Activated CD8-positive, alpha-beta T cell treated with anti-CD3 and anti-CD28 coated beads for 36 hours (primary cell): Measurements from ENCODE around the gene STAB1. TPM values are rescaled to one million over a fixed set of nuclear protein-coding genes. Genes with fewer than 3 reads are reported as not detected.

ENCODE experiments used
- ATAC-seq: fragments of 200-7000 bp; cut with Tn5 transposase; one replicate; pipeline ENCODE4 v1.10.0; 2021; ENCODE audit warnings: mild to moderate bottlenecking, moderate library complexity
- CTCF ChIA-PET: fragments of 350-600 bp; sonication (Branson Sonifier 250); formaldehyde crosslinking; loops from one replicate; lab custom pipeline; 2021; ENCODE audit warnings: antibody characterized with exemption; lab: Charles Lee
- POLR2A ChIA-PET: fragments of 350-600 bp; sonication (Branson Sonifier 250); formaldehyde crosslinking; loops from one replicate; lab custom pipeline; 2021; ENCODE audit warnings: antibody characterized with exemption; lab: Charles Lee
- DNase-seq: peaks from one replicate; pipeline ENCODE4 v3.0.0-alpha.2; 2020
- H3K27ac Mint-ChIP-seq: one replicate; pipeline ENCODE4 v1.8.0; 2021; ENCODE audit warnings: mild to moderate bottlenecking, mixed read lengths
- H3K27me3 Mint-ChIP-seq: one replicate; pipeline ENCODE4 v1.8.0; 2021; ENCODE audit warnings: mixed read lengths
- H3K36me3 Mint-ChIP-seq: one replicate; pipeline ENCODE4 v1.8.0; 2021; ENCODE audit warnings: low read depth, mixed read lengths
- H3K4me1 Mint-ChIP-seq: one replicate; pipeline ENCODE4 v1.8.0; 2021; ENCODE audit warnings: low read depth, mixed read lengths
- H3K4me3 Mint-ChIP-seq: one replicate; pipeline ENCODE4 v1.8.0; 2021; ENCODE audit warnings: mild to moderate bottlenecking, moderate library complexity, mixed read lengths
- H3K9me3 Mint-ChIP-seq: one replicate; pipeline ENCODE4 v1.8.0; 2021; ENCODE audit warnings: mixed read lengths
- intact Hi-C: fragments of 100-400 bp; cut with micrococcal nuclease; formaldehyde crosslinking; loops from one replicate; pipeline ENCODE4 v1.10.0; 2022
- total RNA-seq, 2 experiments: library from RNA; stranded (reverse); gene quantifications; one replicate each; pipeline ENCODE4 v1.2.3, GENCODE V29; 2021
- TF ChIP-seq, protein P1 (sequence below): fragments of 200-600 bp; IDR thresholded peaks from one replicate; pipeline ENCODE4 v1.8.0; 2022; ENCODE audit warnings: antibody characterized with exemption, mild to moderate bottlenecking

Gene STAB1, protein sequence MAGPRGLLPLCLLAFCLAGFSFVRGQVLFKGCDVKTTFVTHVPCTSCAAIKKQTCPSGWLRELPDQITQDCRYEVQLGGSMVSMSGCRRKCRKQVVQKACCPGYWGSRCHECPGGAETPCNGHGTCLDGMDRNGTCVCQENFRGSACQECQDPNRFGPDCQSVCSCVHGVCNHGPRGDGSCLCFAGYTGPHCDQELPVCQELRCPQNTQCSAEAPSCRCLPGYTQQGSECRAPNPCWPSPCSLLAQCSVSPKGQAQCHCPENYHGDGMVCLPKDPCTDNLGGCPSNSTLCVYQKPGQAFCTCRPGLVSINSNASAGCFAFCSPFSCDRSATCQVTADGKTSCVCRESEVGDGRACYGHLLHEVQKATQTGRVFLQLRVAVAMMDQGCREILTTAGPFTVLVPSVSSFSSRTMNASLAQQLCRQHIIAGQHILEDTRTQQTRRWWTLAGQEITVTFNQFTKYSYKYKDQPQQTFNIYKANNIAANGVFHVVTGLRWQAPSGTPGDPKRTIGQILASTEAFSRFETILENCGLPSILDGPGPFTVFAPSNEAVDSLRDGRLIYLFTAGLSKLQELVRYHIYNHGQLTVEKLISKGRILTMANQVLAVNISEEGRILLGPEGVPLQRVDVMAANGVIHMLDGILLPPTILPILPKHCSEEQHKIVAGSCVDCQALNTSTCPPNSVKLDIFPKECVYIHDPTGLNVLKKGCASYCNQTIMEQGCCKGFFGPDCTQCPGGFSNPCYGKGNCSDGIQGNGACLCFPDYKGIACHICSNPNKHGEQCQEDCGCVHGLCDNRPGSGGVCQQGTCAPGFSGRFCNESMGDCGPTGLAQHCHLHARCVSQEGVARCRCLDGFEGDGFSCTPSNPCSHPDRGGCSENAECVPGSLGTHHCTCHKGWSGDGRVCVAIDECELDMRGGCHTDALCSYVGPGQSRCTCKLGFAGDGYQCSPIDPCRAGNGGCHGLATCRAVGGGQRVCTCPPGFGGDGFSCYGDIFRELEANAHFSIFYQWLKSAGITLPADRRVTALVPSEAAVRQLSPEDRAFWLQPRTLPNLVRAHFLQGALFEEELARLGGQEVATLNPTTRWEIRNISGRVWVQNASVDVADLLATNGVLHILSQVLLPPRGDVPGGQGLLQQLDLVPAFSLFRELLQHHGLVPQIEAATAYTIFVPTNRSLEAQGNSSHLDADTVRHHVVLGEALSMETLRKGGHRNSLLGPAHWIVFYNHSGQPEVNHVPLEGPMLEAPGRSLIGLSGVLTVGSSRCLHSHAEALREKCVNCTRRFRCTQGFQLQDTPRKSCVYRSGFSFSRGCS (N-terminal part only)
- total RNA-seq = under 1 TPM; 0.09 to 0.20 TPM

DNA sequence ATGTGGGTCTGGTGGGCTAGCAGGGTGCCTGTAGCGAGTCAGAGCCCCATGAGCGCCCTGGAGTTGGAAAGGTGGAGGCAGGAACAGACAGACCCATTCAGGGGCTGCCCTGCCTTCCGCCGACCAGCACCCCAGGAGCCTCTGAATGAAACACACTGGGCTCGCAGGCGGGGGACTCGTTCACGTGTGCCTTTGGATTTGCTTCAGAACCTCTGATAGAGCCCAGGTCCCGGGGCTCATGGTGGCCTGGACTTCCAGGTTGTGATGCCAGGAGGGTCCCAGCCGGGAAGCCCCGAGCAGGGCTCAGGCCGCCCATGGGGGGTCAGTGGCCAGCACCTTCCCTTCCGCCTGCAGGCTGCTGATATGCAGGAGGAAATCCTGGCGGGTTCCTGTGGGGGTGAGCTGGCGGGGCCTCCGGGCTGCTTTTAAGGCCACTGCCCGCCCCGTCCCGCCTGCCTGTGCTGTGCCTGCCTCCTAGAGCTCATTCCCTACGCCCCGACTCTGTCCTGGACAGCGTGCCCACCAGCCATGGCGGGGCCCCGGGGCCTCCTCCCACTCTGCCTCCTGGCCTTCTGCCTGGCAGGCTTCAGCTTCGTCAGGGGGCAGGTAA, at the start of gene STAB1:
Gene STAB1, plus strand, starts transcription at position 453 of the 610 bp plus-strand sequence. Its CDS starts 76 bp downstream, at position 529.
- POLR2A ChIA-PET = interaction anchor here (0.7 kb wide), 1 partner anchor 9 kb away, joined by 3 read pairs; no protein-coding TSS in a partner anchor
- no peaks in the 10 kb centered on the region for H3K4me1 Mint-ChIP-seq
- no peaks in the 10 kb centered on the region for H3K27me3 Mint-ChIP-seq
- no peak for DNase-seq
- CTCF ChIA-PET = interaction anchor here (1.1 kb wide), 1 partner anchor 25 kb away, joined by 3 read pairs; no protein-coding TSS in a partner anchor
- H3K9me3 Mint-ChIP-seq = no peaks in the 10 kb centered on the region
- ATAC-seq = no peak
- no peak within 1 kb of the TSS for H3K27ac Mint-ChIP-seq
- TF ChIP-seq, protein P1, sequence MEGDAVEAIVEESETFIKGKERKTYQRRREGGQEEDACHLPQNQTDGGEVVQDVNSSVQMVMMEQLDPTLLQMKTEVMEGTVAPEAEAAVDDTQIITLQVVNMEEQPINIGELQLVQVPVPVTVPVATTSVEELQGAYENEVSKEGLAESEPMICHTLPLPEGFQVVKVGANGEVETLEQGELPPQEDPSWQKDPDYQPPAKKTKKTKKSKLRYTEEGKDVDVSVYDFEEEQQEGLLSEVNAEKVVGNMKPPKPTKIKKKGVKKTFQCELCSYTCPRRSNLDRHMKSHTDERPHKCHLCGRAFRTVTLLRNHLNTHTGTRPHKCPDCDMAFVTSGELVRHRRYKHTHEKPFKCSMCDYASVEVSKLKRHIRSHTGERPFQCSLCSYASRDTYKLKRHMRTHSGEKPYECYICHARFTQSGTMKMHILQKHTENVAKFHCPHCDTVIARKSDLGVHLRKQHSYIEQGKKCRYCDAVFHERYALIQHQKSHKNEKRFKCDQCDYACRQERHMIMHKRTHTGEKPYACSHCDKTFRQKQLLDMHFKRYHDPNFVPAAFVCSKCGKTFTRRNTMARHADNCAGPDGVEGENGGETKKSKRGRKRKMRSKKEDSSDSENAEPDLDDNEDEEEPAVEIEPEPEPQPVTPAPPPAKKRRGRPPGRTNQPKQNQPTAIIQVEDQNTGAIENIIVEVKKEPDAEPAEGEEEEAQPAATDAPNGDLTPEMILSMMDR = no peak
- H3K36me3 Mint-ChIP-seq = peaks cover 8% of the 10 kb centered on the region
- intact Hi-C loops = no loop called here
- no peak within 1 kb of the TSS for H3K4me3 Mint-ChIP-seq

DNA sequence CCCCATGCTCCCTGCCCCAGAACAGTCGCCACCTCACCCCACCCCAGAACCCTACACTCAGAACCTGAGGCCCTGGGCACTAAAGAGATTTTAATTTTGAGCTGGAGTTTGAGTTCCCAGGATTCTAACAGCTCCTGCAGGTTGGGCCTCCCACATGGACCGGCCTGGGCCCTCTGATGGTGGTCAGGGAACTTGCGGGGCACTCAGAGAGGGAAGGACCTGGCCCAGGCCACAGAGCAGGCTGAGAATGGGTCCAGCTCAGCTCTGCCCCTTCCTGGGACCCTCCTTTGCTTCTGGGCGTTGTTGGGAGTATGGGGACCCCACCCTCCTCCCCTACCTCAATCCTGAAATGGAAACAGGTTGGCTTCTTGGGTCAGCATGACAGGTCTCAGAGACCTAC, 49.1 kb upstream of the STAB1 start:
- ChIA-PET CTCF (interaction anchor here (0.6 to 6.8 kb wide), 27 partner anchors 11 to 646 kb away, joined by 3 to 111 read pairs (median 4); partner anchors contain the start of genes ABHD14A, DUSP7, NISCH and TNNC1), POLR2A (interaction anchor here (1.1 to 1.6 kb wide), 3 partner anchors 8 to 18 kb away, joined by 3 to 6 read pairs (median 6); partner anchors contain the start of gene TNNC1)
- Mint-ChIP-seq H3K27me3 (no peaks in the 10 kb centered on the region), H3K9me3 (no peaks in the 10 kb centered on the region), H3K27ac (no peak overlapping the region), H3K36me3 (no peaks in the 10 kb centered on the region), H3K4me1 (peaks cover 4% of the 10 kb centered on the region), H3K4me3 (no peak overlapping the region)
- TF ChIP-seq, protein P1 = no peak
- intact Hi-C loops = loop anchor here (2.0 to 5.0 kb wide), 2 partner anchors 17 to 154 kb away; no protein-coding TSS in a partner anchor
- DNase-seq = no peak
- ATAC-seq = no peak

DNA sequence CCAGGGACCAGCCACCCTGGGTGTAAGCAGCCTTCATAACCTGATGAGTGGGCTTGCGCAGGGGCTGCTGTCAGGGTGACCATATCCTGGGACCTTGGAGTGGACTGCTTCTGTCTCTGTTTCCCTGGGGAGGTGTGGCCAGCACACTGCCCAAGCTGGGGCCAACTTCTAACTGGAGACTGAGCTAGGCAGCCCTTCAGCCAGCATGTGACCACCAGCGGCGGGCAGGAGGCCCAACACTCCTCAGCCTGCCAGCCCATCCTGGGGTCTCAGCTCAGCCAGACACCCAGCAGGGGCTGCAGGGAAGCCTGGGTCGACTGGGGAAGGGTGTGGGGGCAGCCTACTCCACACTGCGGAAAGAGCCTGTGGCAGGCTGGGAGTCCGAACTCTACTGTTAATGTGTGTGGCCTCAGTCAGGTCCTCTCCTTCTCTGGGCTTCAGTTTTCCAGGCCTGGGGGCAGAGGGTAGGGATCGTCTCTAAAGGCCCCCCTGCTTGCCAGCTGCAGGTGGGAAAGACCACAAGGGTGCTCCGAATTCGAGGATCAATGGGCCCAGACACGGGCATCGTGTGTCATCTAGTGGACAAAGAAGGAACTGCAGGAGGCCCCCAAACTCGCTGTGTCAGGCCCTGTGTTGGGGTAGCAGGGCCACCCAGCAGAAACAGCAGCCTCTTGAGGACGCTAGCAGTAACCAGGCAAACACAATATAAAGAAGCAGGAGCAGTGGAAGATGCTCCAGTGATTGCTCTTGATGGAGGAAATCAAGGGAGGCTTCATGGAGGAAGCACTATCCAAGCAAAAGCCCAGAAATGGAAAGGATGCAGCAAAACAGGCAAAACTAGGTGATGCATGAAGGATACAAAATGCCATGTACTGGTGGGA, 48.3 kb upstream of the STAB1 start:
- no peaks in the 10 kb centered on the region for H3K36me3 Mint-ChIP-seq
- ATAC-seq (peak; percentile 82), DNase-seq (peak; percentile 85)
- no peak overlapping the region for H3K4me3 Mint-ChIP-seq
- H3K27me3 Mint-ChIP-seq = no peaks in the 10 kb centered on the region
- CTCF ChIA-PET = interaction anchor here (0.6 to 6.8 kb wide), 30 partner anchors 10 to 472 kb away, joined by 3 to 111 read pairs (median 4); partner anchors contain the start of genes ABHD14A, DUSP7, NISCH and TLR9
- POLR2A ChIA-PET = interaction anchor here (1.3 to 1.5 kb wide), 2 partner anchors 10 to 19 kb away, joined by 6 to 7 read pairs; no protein-coding TSS in a partner anchor
- TF ChIP-seq, protein P1 = peak; percentile 100
- no peak overlapping the region for H3K27ac Mint-ChIP-seq
- intact Hi-C loops = loop anchor here (2.0 to 5.0 kb wide), 2 partner anchors 18 to 155 kb away; no protein-coding TSS in a partner anchor
- H3K4me1 Mint-ChIP-seq = peaks cover 4% of the 10 kb centered on the region
- no peaks in the 10 kb centered on the region for H3K9me3 Mint-ChIP-seq
